NCI-H128 (cell line): ENCODE measurements around the gene SIX5.

Experiments used
- DNase-seq: peaks from one replicate; lab custom pipeline; 2025; ENCODE audit not compliant: unreplicated experiment; lab: John Stamatoyannopoulos, UW

Gene SIX5

DNA sequence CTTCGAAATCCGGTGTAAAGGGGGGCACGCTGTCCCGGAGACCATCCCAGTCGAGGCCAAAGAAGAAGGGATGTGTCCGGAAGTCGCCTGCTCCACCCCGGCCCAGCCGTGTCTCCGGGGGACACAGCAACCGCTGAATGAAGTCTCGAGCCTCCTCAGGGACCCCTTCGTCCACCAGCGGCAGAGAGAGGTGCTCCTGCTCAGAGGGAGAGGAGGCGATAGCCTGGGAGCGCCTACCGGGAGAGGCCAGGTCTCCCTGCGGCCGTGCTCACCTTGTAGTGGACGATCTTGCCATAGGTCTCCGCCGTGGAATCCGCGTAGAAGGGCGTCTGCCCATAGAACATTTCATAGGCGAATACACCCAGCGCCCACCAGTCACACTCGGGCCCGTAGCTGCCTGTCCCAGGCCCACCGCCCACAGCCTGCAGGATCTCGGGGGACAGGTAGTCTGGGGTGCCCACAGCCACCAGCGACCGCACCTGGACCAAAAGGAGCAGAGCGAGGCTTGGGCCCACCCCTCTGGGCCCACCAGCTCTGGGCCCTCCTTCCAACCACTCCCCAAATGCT lies 8.4 kb upstream of the SIX5 start:
- DNase-seq = no peak

DNA sequence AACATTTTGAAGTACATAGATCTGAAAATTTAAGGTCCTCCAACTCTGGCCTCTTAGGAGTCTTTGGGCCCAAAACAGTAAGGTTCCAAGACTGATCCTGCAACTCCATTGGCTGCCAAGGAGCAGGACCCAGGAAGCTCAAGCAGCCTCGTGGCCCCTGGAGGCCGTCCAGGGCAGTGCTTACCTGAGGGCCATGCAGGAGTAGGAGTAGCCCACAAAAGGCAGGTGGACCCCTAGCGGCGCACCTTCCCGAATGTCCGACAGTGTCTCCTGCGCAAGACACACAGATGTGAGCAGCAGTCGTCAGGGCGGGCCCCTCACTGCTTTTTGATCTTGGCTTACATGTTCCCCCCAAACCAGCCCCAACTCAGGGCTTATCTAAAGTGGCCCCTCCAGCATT lies 5.7 kb upstream of the SIX5 start:
- DNase-seq = no peak

DNA sequence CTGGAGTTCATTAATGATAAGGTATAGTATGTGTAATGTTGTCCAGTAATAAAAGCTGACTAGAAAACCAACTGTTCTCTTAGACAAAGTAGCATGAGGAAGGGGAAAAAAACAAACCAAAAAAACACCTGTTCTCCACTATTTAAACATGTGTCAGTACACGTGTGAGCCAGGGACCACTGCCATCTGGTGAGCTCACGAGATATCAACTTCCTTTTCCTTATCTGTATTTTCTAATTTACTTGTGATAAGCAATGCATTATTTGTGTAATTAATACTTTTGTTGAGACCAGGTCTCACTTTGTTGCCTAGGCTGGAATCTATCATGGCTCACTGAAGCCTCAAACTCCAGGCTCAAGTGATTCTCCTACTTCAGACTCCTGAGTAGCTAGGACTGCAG lies 4.3 kb upstream of the SIX5 start:
- no peak for DNase-seq

DNA sequence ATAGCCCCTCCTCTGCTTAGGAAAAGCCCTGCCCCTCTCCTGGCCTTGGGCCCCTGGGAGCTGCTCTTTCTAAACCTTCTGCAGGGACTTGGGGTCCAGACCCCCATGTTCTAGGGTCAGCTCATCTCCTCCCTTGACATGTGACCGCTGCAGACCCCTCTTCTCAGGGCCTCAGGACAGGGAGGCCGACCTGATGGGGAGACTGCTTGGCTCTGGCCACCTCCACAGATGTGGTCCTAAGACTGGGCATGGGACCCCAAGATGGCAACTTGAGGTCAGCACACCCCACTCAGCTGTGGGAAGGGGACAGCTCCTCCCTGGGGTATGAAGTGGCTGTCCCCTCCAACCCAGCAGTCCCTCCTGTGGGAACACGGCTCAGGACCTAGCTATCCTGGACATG lies 3.9 kb upstream of the SIX5 start:
- DNase-seq = no peak

DNA sequence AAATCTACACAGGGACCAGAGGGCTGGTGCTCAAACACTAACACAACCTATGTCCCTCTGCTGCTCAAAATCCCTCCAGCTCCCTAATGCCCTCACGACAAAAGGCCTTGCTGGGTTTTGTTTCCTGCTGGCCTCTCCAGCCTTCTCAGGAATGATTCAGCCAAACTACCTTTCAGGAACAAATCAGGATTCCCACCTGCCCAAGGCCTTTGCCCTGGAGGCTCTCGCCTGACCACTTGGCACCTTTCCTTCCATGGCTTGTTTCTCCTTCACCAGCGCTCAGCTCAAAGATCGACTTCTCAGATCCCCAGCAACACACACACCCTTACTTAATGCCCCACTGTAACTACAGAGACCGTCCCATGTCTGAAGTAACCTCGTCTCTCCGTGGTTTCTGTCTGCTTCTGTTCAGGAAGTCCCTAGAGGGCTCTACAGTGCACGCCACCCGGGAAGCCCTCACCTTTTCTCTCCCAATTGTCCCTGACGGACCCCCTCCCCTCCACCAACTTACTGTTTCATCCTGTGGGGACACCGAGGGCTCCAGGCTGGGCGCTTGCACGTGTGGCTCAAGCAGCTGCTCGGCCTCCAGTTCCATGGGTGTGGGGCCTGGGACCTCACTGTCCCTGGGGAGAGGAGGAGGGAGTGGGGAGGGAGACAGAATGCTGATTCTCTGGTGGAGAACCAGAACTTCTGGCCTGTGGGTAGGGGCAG lies 3.2 kb upstream of the SIX5 start:
- no peak for DNase-seq

DNA sequence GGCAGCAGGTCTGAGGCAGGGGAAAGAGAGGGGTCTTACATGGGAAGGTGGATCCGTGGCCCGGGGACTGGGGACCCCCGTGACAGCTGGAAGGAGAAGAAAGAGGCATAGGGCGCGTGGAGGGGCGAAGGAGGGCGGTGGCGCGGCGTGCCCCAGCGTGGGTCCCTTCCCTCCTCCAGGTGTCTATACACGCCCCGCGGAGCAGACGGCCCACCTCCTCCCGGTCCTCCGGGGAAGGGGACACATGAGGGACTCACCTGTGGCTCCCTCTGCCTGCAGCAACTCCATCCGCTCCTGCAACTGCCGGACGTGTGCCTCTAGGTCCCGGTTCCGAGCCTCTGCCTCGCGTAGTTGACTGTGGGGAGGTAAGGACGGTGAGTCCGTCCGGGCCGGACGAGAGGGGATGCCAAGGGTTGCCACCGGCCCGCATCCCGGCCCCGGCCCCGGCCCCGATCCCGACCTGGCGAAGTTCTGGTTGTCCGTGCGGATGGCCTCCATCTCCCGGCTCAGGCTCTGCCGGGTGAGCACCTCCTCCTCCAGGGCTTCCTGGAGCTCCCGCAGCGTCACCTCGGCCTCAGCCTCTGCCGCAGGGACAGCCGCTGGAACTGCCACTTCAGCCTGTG lies 2.4 kb upstream of the SIX5 start:
- no peak for DNase-seq

DNA sequence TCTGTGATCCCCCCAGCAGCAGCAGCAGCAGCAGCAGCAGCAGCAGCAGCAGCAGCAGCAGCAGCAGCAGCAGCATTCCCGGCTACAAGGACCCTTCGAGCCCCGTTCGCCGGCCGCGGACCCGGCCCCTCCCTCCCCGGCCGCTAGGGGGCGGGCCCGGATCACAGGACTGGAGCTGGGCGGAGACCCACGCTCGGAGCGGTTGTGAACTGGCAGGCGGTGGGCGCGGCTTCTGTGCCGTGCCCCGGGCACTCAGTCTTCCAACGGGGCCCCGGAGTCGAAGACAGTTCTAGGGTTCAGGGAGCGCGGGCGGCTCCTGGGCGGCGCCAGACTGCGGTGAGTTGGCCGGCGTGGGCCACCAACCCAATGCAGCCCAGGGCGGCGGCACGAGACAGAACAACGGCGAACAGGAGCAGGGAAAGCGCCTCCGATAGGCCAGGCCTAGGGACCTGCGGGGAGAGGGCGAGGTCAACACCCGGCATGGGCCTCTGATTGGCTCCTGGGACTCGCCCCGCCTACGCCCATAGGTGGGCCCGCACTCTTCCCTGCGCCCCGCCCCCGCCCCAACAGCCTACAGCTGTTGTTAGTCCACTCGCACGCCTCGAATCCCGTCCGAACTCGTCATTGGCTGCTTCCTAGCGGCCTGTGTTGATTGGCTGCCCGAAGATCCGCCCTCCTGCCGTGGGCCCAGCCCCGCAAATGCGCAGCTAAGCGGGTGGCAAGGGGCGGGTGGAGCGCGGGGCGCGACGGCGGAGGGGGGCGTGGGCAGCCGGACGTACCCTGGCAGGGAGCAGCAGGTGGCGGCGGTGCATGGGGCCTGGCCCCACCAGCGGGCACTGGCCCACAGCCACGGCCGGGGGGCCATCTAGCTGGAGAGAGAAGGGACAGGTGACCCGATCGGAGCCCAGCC lies 1.4 kb upstream of the SIX5 start:
- DNase-seq = peak; percentile 92

DNA sequence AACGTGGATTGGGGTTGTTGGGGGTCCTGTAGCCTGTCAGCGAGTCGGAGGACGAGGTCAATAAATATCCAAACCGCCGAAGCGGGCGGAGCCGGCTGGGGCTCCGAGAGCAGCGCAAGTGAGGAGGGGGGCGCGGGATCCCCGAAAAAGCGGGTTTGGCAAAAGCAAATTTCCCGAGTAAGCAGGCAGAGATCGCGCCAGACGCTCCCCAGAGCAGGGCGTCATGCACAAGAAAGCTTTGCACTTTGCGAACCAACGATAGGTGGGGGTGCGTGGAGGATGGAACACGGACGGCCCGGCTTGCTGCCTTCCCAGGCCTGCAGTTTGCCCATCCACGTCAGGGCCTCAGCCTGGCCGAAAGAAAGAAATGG lies 754 bp upstream of the SIX5 start:
- DNase-seq = no peak

DNA sequence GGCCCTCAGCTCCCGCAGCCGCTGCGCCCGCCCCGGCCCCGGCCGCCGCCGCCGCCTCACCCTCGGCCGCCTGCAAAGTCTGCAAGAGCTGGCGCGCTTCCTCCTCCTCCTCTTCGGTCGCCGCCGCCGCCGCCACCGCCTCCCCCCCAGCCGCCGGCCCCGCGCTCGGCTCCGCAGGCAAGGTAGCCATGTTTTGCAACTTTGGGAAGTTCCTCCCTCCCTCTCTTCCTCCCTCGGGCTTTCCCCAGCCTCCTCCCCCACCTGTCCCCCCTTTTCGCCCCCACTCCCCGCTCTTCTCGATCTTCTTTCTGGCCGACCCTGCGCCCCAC lies 433 bp downstream of the SIX5 start:
- DNase-seq = no peak

DNA sequence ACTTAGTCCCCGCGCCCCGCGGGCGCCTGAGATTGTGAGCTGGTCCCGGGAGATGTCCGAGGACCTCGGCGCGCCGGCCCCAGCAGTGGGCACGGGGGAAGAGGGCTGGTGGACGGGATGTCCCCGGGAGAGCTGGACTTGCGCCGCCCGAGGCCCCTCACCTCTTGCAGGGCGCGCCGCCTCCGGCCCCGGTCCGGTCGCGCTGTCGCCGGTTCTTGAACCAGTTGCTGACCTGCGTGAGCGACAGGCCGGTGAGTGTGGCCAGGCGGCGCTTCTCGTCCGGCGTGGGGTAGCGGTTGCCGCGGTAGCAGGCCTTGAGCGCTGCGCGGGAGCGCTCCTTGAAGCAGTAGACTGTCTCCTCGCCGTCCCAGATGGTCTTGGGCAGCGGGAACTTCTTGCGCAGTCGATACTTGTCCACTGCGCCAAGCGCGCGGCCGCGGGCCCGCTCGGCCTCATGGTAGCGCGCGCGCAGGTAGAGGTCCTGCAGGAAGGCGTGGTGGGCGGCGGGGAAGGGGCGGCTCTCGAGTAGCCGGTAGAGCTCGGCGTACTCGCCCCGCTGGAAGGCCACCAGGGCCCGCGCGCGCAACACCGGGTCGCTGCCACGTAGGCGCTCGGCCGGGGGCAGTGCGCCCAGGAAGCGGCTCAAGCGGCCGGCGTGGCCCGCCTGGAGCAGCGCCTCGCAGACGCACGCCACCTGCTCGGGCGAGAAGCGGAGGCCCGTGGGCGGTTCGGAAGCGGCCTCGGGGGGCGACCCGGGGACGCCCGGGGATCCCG lies 984 bp downstream of the SIX5 start:
- DNase-seq = no peak

DNA sequence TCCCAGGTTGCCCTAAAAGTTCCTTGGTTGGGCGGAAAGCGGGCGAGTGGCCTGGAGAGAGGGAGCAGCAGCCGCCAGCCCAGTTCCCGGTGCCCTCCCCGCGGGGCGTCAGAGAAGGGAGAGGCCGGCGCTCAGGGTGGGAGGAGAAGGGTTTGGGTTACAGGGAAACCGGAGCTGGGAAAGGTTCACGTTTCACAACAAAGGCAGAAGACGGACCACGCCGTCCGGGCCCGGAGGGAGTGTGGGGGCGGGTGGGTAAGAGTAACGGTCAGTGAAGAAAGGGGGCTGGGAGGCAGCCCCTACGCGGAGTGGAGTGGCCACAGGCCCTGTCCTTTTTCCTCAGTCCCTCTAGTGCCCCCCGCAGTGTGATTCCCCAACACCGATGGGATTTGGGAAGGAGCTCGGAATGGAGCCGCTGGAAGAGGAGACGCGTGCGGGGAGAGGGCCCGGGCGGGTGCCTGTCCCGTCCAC lies 1.6 kb downstream of the SIX5 start:
- DNase-seq = peak; percentile 35

DNA sequence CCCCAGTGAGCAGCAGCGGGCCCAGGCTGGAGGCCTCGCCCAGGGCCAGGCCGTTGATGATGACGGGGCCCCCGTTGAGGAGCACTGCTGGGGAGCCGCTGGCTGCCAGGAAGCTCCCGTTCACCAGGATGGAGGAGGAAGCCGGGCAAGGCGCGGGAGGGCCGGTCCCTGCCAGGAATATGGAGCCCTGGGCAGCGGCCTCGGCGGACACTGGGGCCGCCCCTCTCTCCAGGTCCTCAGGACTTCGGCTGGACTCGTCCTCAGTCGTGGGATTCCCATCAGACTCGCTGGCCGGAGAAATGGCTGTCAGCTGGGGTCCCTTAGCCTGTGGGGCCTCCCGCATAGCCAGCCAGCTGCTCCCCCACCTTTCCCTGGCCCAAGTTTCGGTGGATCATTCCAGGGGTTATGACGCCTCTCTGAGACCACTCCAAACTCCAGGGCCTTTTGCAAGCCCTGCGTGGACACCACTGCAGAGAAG lies 2.1 kb downstream of the SIX5 start:
- no peak for DNase-seq

DNA sequence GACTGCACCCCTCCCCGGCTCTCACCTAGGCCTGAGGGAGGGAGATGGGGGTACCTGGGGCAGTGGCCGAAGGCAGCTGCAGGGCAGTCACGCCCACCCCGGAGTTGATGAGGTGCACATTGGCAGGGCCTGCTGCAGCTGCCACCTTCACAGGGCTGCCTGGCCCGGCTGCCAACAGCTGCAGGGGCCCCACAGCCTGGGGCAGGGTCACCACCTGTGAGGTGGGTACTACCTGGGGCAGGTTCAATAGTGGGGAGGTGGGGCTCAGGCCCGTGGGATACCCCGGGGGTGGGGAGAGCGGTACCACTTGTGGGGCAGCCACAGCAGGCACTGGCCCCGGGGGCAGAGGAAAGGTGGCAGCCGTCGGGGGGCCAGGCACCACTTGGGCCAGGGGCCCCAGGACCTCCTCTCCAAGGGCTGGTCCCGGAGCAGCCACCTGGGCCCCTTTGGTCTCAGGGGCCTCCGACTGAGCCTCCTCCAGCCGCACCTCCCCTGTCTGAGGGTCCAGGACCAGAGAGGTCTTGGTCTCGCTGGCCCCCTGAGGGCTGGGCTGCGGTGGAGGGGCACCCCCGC lies 2.7 kb downstream of the SIX5 start:
- DNase-seq = no peak

DNA sequence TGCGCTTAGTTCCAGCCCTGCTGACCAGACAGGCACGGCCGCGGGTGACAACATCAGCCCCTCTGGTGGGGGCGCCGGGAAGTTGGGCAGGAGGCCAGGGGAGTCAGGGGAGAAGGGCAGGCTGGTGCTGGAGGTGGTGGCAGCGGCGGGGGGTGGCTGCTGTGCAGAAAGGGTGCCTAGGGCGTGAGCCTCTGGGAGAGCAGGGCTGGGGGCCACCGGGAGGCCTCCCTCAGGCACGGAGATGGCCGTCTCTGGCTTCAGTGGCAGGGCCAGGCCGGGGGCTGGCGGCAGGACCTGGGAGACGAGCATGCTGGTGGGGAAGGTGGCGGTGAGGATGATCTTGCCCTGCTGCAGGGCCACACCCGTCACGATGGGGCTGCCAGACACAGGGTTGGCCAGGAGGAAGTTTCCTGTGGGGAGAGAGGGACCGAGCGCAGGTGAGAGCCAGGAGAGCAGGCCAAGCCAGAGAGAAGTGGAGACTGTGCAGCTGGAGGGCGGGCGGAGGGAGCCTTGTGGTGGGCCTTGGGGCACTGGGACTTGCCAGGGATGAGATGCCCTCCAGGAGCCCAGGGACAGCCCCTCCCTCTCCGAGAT lies 3.3 kb downstream of the SIX5 start:
- DNase-seq = no peak

DNA sequence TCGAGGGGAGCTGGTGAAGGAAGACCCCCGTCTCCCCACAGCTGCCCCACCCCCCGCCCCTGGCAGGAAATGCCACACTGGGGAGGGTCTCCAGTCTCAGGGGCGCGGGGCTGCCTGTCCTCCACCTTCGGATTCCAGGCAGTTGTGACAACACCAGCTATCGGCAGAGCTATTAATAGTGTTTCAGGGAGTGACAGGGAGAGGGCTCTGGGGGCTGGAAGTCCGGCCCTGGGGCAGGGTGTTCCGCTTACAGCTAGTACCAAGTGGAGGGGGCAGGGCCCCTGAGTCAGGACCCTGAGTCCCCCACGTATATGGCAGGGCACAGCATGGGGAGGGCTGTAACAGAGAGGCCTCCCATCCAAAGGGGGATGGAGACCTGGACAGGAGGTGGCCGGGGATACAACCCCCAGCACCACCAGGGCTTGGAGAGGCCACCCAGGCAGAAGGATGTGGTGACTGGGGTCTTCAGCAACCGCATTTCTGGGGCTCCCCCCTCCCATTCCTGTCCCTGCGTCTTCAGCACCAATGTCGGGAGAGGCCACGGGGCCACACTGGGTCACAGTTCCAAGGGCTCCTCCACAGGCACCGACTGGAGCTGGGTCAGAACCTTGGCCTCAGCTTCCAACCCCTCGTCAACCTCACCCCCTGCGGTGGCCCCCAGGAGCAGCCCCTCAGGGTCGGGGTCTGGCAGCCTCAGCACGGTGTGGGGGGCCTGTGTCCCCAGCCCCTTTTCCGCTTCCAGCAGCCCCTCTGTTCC lies 3.9 kb downstream of the SIX5 start:
- no peak for DNase-seq

DNA sequence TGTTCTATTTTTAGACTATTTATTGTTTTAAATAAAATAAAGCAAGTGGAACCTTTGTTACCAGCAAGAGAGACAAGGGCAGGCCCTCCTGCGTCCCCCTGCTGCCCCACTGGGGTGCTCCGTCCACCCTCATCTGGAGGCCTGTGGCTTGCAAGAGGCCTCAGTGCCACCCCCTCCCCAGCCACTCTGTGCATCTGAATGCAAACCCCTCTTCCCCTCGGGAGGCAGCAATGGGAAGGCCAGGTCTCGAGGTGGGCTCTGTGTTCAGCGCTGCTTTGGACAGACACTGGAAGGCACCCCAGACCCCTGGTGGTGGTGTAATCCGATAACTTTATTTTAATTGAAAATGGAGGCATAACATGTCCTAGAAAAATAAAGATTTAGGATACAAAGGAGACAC lies 4.6 kb downstream of the SIX5 start:
- no peak for DNase-seq

DNA sequence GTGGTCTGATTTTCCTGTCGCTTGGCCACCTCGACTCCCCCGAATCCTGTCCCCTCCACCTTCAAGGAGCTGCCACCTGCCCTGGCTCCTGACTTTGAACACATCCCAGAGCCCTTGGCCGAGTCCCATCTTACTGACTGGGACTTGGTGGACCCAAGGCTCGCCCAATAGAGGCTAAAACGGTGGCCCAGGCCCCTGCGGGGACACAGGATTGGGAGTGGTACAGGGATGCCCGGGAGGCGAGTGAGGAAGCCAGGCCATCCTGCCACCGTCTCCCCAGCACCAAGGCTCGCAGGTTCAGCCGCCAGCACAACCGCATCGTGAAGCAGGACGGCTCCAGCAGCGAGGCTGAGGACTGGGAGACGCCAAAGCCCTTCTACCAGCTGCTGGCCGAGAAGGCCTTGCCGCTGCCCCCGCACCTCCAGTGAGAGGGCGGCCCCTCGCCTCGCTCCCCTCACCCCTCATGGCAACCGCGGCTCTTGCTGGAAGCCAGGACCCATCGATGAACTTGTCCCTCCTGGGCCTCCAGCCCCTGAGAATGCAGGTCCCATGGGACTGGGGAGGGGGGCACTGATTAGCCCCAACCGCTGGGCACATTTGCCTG lies 5.3 kb downstream of the SIX5 start:
- no peak for DNase-seq

DNA sequence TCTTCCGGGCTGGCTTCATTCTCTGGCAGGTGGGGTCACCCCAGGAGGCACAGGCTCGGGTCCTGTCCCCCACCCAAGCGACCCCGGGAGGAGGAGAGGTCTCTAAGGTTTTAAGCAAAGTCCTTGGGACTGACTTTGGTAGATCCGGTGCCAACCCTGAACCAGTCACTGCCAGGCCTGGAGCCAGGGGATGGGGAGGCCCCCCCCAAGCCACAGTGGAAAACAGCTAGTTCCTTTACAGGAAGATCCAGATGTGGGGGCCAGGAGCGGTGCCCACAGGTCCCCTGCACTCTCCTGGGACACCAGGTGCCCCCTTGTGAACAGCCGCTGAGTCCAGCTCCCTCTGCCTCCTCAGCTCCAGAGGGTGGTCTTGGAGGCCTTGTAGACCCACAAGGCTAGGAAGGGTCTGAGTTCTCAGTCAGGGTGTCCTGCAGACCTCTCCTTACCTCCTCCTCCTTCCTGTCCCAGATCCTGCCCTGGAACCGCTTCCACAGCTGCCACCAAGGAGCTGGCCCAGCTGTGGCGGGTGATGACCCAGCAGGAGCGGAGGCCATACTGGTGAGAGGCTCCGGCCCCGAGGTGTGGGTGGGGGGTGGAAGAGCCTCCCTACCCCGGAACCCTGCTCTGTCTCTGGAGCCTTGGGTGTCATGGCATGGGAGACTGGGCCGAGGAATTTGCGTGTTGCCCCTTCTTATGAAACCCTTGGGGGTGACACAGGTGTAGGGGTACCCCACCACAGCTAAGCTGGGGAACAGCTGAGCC lies 6.0 kb downstream of the SIX5 start:
- no peak for DNase-seq
